ENCODE measurements around the gene NRG3.

Gene NRG3

DNA sequence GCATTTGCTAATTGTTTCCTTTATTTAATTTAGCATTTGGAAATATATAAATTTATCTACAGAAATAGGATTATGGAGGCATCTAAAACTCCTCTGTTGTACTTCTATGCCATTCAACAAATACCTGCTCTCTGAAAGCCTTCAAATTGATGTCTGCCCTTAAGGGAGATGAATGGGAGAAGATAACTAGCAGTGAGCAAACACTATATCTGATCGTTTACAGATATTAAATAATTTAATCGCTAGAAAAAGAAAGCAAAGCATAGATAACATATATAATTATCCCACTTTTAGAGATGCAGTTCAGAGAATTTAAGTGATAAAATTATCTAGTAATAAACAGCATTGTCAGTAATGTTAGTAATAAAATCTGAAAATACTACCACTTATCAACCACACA, 524.9 kb downstream of the NRG3 start:
- TF ChIP-seq POLR2A (IDR thresholded peaks at IDR 0.05; ENCODE audit: low read depth, low read length) (no peak), POU2F2 (IDR thresholded peaks at IDR 0.05; ENCODE audit: low read depth, low read length) (no peak), TAF1 (IDR thresholded peaks at IDR 0.05; ENCODE audit: low read depth, low read length) (no peak), SPI1 (IDR thresholded peaks at IDR 0.05; ENCODE audit: low read depth, low read length) (no peak), POLR2AphosphoS5 (IDR thresholded peaks at IDR 0.05; ENCODE audit: low read depth, low read length) (no peak), PAX5 (IDR thresholded peaks at IDR 0.05; ENCODE audit: insufficient read depth, low read length, severe bottlenecking) (no peak)
- FAIRE-seq (no peak), DNase-seq (ENCODE audit: insufficient read length, low spot score) (no peak)

DNA sequence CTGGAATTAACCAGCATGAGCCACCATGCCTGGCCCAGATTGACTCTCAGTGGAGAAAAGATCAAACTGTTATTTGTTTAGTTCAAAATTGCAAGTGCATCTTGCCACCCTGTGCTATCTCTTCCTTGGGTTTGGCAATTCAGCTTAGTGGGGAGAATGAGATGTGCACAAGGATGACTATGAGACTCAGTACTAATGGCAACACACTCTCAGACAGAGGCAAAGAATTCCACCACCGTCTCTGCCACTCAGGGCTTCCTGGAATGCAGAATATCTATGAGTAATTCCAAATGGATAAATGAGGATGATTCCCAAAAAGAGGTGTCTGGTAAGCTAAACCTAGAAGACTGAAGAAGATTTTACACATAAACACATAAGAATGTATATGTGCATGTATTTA, 525.8 kb downstream of the NRG3 start:
- FAIRE-seq (no peak), DNase-seq (ENCODE audit: insufficient read length, low spot score) (no peak)
- TF ChIP-seq PAX5 (IDR thresholded peaks at IDR 0.05; ENCODE audit: insufficient read depth, low read length, severe bottlenecking) = no peak
- TF ChIP-seq POLR2A (IDR thresholded peaks at IDR 0.05; ENCODE audit: low read depth, low read length) = no peak
- no peak for TF ChIP-seq SPI1 (IDR thresholded peaks at IDR 0.05; ENCODE audit: low read depth, low read length)
- TF ChIP-seq POLR2AphosphoS5 (IDR thresholded peaks at IDR 0.05; ENCODE audit: low read depth, low read length) = no peak
- TF ChIP-seq TAF1 (IDR thresholded peaks at IDR 0.05; ENCODE audit: low read depth, low read length) = no peak
- TF ChIP-seq POU2F2 (IDR thresholded peaks at IDR 0.05; ENCODE audit: low read depth, low read length) = no peak

DNA sequence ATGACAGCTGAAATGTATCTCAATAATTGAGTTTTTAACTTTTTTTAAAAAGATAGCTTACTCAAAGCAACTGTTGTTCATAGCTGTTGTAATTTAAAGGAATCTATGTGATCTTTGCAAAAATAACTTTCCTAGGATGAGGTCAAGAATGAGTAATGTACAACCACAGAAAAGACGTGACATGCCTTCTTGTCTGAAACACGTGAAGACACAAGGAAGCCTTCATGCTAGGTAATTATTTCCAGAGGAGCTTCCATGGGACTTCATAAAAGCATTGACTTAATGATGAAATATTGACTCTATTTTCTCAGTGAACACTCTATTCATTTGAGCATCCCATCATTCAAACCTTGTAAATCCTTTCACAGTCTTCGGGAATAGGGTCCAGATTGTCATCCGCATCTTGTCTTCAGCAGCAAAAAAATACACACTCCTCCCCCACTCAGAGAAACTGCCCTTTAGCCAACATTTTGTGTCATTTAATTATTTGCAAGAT, 528.0 kb downstream of the NRG3 start:
- no peak for DNase-seq (ENCODE audit: insufficient read length, low spot score)
- TF ChIP-seq TAF1 (IDR thresholded peaks at IDR 0.05; ENCODE audit: low read depth, low read length) (no peak), SPI1 (IDR thresholded peaks at IDR 0.05; ENCODE audit: low read depth, low read length) (no peak)
- FAIRE-seq = no peak

DNA sequence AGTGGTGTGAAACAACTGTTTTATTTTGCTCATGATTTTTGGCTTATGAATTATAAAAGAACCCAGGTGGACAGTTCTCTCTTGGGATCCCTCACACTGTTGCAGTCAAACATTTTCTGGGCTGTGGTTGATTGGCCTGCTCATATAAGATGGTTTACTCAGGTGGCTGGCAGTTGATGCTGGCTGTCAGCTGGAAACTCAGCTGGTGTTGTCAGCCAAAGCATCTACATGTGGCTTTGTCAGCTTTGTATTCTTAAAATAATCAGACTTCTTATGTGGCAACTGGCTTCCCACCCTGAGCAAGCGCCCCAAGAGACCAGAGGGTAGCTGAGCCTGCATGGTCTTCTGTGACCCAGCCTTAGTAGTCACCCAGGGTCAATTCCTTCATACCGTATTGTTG, 534.7 kb downstream of the NRG3 start:
- TF ChIP-seq PAX5 (IDR thresholded peaks at IDR 0.05; ENCODE audit: insufficient read depth, low read length, severe bottlenecking) (no peak), POU2F2 (IDR thresholded peaks at IDR 0.05; ENCODE audit: low read depth, low read length) (no peak), TAF1 (IDR thresholded peaks at IDR 0.05; ENCODE audit: low read depth, low read length) (no peak), SPI1 (IDR thresholded peaks at IDR 0.05; ENCODE audit: low read depth, low read length) (no peak), POLR2A (IDR thresholded peaks at IDR 0.05; ENCODE audit: low read depth, low read length) (no peak), POLR2AphosphoS5 (IDR thresholded peaks at IDR 0.05; ENCODE audit: low read depth, low read length) (no peak)

DNA sequence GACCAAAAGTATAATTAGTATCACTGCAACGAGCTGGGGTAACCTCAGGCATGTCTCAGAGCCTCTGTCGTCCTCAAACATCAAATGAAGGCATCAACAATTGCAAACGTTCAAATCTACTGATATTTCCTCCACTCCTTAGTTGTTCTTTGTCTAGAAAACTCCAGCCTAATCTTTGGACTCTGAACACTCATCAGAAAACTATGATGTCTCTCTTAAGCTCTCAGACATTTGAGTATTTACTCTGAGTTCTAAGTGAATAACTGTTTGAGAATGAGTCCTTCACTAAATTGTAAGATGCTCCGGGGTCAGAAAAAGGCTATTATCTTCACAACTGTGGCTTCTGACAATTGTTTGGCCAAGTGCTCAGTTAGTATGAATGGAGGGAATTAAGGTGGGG, 536.4 kb downstream of the NRG3 start:
- FAIRE-seq (no peak), DNase-seq (ENCODE audit: insufficient read length, low spot score) (no peak)
- TF ChIP-seq POLR2AphosphoS5 (IDR thresholded peaks at IDR 0.05; ENCODE audit: low read depth, low read length) = no peak
- no peak for TF ChIP-seq POLR2A (IDR thresholded peaks at IDR 0.05; ENCODE audit: low read depth, low read length)
- no peak for TF ChIP-seq PAX5 (IDR thresholded peaks at IDR 0.05; ENCODE audit: insufficient read depth, low read length, severe bottlenecking)
- no peak for TF ChIP-seq POU2F2 (IDR thresholded peaks at IDR 0.05; ENCODE audit: low read depth, low read length)
- TF ChIP-seq SPI1 (IDR thresholded peaks at IDR 0.05; ENCODE audit: low read depth, low read length) = no peak
- no peak for TF ChIP-seq TAF1 (IDR thresholded peaks at IDR 0.05; ENCODE audit: low read depth, low read length)

More for the DNA sequence above, 534.7 kb downstream of the NRG3 start:
- no peak for DNase-seq (ENCODE audit: insufficient read length, low spot score)
- no peak for FAIRE-seq

DNA sequence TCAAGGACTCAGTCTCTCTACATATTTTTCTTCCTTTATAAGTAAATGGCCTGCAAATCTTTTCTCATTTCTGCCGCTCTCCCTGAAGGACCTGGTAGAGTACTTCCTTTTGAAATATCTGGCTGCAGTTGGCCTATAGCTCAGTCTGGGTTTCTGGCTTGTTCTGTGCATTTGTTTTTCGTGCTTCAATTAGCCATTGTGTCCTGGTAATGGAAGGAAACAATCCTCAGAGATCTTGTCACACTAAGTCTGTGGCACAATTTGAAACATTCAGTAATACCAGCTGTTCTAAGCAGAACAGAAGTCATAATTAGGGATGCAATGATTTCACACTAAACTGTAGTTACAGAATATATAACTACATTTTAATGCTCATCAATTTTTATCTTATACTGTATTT, 545.0 kb downstream of the NRG3 start:
- FAIRE-seq = no peak
- TF ChIP-seq POLR2AphosphoS5 (IDR thresholded peaks at IDR 0.05; ENCODE audit: low read depth, low read length) = no peak
- no peak for TF ChIP-seq SPI1 (IDR thresholded peaks at IDR 0.05; ENCODE audit: low read depth, low read length)
- TF ChIP-seq TAF1 (IDR thresholded peaks at IDR 0.05; ENCODE audit: low read depth, low read length) = no peak
- TF ChIP-seq POLR2A (IDR thresholded peaks at IDR 0.05; ENCODE audit: low read depth, low read length) = no peak
- TF ChIP-seq PAX5 (IDR thresholded peaks at IDR 0.05; ENCODE audit: insufficient read depth, low read length, severe bottlenecking) = no peak
- TF ChIP-seq POU2F2 (IDR thresholded peaks at IDR 0.05; ENCODE audit: low read depth, low read length) = no peak
- DNase-seq (ENCODE audit: insufficient read length, low spot score) = no peak

DNA sequence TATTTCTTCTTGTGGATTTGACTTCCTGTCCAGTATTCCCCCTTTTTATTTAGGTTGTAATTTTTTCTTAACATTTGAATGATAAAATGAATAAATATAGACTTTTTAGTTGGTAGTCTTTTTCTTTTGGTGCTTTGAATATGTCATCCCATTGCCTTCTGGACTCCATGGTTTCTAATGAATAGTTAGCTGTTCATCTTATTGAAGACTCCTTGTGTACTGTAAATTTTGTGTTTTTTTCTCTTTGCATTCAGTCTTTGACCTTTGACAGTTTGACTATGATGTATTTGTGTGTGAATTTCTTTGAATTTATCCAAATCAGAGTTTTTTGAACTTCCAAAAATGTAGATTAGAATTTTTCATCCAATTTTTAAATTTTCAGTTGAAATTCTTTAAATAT, 554.3 kb downstream of the NRG3 start:
- no peak for FAIRE-seq
- DNase-seq (ENCODE audit: insufficient read length, low spot score) = no peak
- TF ChIP-seq POU2F2 (IDR thresholded peaks at IDR 0.05; ENCODE audit: low read depth, low read length) = no peak
- TF ChIP-seq SPI1 (IDR thresholded peaks at IDR 0.05; ENCODE audit: low read depth, low read length) = no peak
- no peak for TF ChIP-seq POLR2A (IDR thresholded peaks at IDR 0.05; ENCODE audit: low read depth, low read length)
- no peak for TF ChIP-seq TAF1 (IDR thresholded peaks at IDR 0.05; ENCODE audit: low read depth, low read length)
- TF ChIP-seq POLR2AphosphoS5 (IDR thresholded peaks at IDR 0.05; ENCODE audit: low read depth, low read length) = no peak
- no peak for TF ChIP-seq PAX5 (IDR thresholded peaks at IDR 0.05; ENCODE audit: insufficient read depth, low read length, severe bottlenecking)

DNA sequence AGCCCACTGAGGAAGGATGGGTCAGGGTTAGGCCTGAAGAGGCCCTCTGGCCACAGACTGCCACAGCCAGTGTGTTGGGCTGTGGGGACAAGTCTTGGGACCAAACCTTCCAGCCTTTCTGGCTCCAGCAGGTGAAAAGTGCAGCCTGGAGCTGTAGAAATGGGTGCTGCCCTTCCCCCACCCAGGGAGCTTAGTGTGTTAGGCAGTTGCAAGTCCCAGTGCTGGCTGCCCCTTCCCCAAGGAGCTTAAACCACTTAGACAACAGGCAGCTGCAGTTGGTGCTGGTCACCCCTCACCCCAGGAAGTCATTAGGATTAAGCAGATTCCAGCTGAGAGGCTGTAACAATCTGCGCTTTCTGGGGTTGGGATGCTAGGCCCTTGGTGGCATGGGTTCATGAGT, 563.3 kb downstream of the NRG3 start:
- no peak for FAIRE-seq
- no peak for DNase-seq (ENCODE audit: insufficient read length, low spot score)
- TF ChIP-seq PAX5 (IDR thresholded peaks at IDR 0.05; ENCODE audit: insufficient read depth, low read length, severe bottlenecking) (no peak), POLR2A (IDR thresholded peaks at IDR 0.05; ENCODE audit: low read depth, low read length) (no peak), SPI1 (IDR thresholded peaks at IDR 0.05; ENCODE audit: low read depth, low read length) (no peak), TAF1 (IDR thresholded peaks at IDR 0.05; ENCODE audit: low read depth, low read length) (no peak), POLR2AphosphoS5 (IDR thresholded peaks at IDR 0.05; ENCODE audit: low read depth, low read length) (no peak), POU2F2 (IDR thresholded peaks at IDR 0.05; ENCODE audit: low read depth, low read length) (no peak)

DNA sequence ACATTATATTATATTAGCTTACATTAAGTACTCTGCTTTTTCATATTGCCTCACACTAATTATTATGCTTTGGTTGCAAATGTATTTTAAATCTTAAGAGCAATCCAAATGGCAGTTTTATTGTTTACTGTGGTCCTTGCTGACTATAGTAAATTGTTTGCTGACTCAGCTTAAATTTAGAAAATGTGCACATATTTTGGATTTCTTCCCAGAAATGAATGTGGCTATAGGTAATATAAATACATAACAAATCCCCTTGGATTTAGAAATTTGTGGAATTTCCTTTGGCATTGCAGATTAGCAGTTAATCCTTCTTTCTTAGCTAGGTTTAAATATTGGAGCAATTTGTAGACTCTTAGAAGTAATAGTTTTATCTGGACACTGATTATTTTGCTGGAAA, 565.8 kb downstream of the NRG3 start:
- FAIRE-seq (no peak), DNase-seq (ENCODE audit: insufficient read length, low spot score) (no peak)
- TF ChIP-seq POLR2AphosphoS5 (IDR thresholded peaks at IDR 0.05; ENCODE audit: low read depth, low read length) (no peak), POU2F2 (IDR thresholded peaks at IDR 0.05; ENCODE audit: low read depth, low read length) (no peak), PAX5 (IDR thresholded peaks at IDR 0.05; ENCODE audit: insufficient read depth, low read length, severe bottlenecking) (no peak), SPI1 (IDR thresholded peaks at IDR 0.05; ENCODE audit: low read depth, low read length) (no peak), TAF1 (IDR thresholded peaks at IDR 0.05; ENCODE audit: low read depth, low read length) (no peak)

DNA sequence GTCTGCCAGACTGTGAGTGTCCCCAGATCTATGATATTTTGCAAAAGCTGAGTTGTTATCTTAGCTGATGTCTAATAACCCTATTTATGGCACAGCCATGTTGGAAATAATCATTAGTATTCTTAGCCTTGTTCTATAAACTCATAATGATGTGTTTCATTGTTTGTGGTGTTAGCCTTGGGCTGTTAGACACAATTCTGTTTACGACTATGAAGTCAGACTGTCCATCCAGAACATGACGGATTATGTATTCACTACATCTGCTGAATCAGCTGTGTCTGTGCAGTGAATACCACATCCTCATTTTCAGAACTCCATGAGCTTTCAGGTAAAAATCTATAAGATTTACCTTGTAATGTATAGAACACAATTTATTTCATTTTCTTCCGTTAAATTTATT, 577.1 kb downstream of the NRG3 start:
- DNase-seq (ENCODE audit: insufficient read length, low spot score) (no peak), FAIRE-seq (no peak)
- no peak for TF ChIP-seq SPI1 (IDR thresholded peaks at IDR 0.05; ENCODE audit: low read depth, low read length)

Data from GM12891 (cell line).